Effector CD4-positive, alpha-beta T cell (primary cell): ENCODE results near the gene SEMA7A.
"Not testable (repeated sequence)": the region's sequence is repeated elsewhere in the genome, so short reads cannot be mapped to it uniquely, and the experiment has no call there.

Source experiments
- DNase-seq: peaks from one replicate; pipeline ENCODE4 v3.0.0-alpha.2; 2020
- total RNA-seq: gene quantifications from one replicate; lab custom pipeline; 2026; lab: John Stamatoyannopoulos, UW

The SEMA7A gene
- total RNA-seq = 6.4 reads per million, percentile 24 among the genes with 10 or more reads in this experiment

- DNase-seq = peak; percentile 48
Observed at GRCh38 chr15:74433592-74434262, at the start of gene SEMA7A. SEMA7A (minus strand) TSS chr15:74433958; CDS start chr15:74433918, 40 bp downstream.

- DNase-seq = no peak
Observed at GRCh38 chr15:74482661-74483060, 48.9 kb upstream of the SEMA7A start.

- not testable (repeated sequence) for DNase-seq
Observed at GRCh38 chr15:74480364-74480763, 46.6 kb upstream of the SEMA7A start.

- DNase-seq = not testable (repeated sequence)
Observed at GRCh38 chr15:74471621-74472020, 37.9 kb upstream of the SEMA7A start.

- no peak for DNase-seq
Observed at GRCh38 chr15:74470631-74471395, 37.1 kb upstream of the SEMA7A start.

- DNase-seq = no peak
Observed at GRCh38 chr15:74468341-74469032, 34.7 kb upstream of the SEMA7A start.

GRCh38 chr15:74466570-74466969 is 32.8 kb upstream of the SEMA7A start:
- DNase-seq = no peak

- DNase-seq = no peak
Observed at GRCh38 chr15:74464897-74465296, 31.1 kb upstream of the SEMA7A start.

- no peak for DNase-seq
Observed at GRCh38 chr15:74464216-74464615, 30.5 kb upstream of the SEMA7A start.

- DNase-seq = no peak
Observed at GRCh38 chr15:74463634-74464033, 29.9 kb upstream of the SEMA7A start.

- DNase-seq = no peak
Observed at GRCh38 chr15:74461847-74462511, 28.2 kb upstream of the SEMA7A start.

- peak; percentile 96 for DNase-seq
Observed at GRCh38 chr15:74460871-74461846, 27.4 kb upstream of the SEMA7A start, which contains the start of gene UBL7. UBL7 (minus strand) TSS chr15:74461160; CDS start chr15:74458867, 2,293 bp downstream.

GRCh38 chr15:74460298-74460697 is 26.5 kb upstream of the SEMA7A start:
- DNase-seq = no peak

GRCh38 chr15:74459798-74460197 is 26.0 kb upstream of the SEMA7A start:
- not testable (repeated sequence) for DNase-seq

GRCh38 chr15:74458473-74458872 is 24.7 kb upstream of the SEMA7A start:
- no peak for DNase-seq

GRCh38 chr15:74457036-74457435 is 23.3 kb upstream of the SEMA7A start:
- not testable (repeated sequence) for DNase-seq

GRCh38 chr15:74454764-74455500 is 21.2 kb upstream of the SEMA7A start:
- no peak for DNase-seq

GRCh38 chr15:74453925-74454763 is 20.4 kb upstream of the SEMA7A start:
- no peak for DNase-seq
